HEK293 (cell line): ENCODE results near the gene PKD2L1.

Experiments
- BCL6B ChIP-seq: fragments of 450-650 bp; formaldehyde crosslinking; IDR thresholded peaks from 2 replicates; pipeline ENCODE4 v1.5.1; 2017; ENCODE audit warnings: missing biosample characterization, missing genetic modification characterization
- HOXA7 ChIP-seq: sonication (generic); formaldehyde crosslinking; IDR thresholded peaks from 2 replicates; pipeline ENCODE4 v1.8.1; 2022; ENCODE audit warnings: missing genetic modification reagents, borderline replicate concordance
- KLF16 ChIP-seq: fragments of 450-650 bp; formaldehyde crosslinking; IDR thresholded peaks from 2 replicates; pipeline ENCODE4 v1.5.1; 2017; ENCODE audit warnings: missing biosample characterization, missing genetic modification characterization
- REPIN1 ChIP-seq: fragments of 450-650 bp; formaldehyde crosslinking; IDR thresholded peaks from 2 replicates; pipeline ENCODE4 v1.5.1; 2017; ENCODE audit warnings: missing biosample characterization, missing genetic modification characterization, low read depth
- REST ChIP-seq: fragments of 450-650 bp; formaldehyde crosslinking; IDR thresholded peaks from 2 replicates; pipeline ENCODE4 v1.5.1; 2016; ENCODE audit warnings: missing biosample characterization, missing genetic modification characterization
- SCRT2 ChIP-seq: fragments of 450-650 bp; formaldehyde crosslinking; IDR thresholded peaks from 2 replicates; pipeline ENCODE4 v1.5.1; 2016; ENCODE audit warnings: missing biosample characterization, missing genetic modification characterization
- YY2 ChIP-seq: fragments of 450-650 bp; formaldehyde crosslinking; IDR thresholded peaks from 2 replicates; pipeline ENCODE4 v1.5.1; 2016; ENCODE audit warnings: missing biosample characterization, missing genetic modification characterization
- ZBTB10 ChIP-seq: fragments of 450-650 bp; formaldehyde crosslinking; IDR thresholded peaks from 2 replicates; pipeline ENCODE4 v1.5.1; 2016; ENCODE audit warnings: missing biosample characterization, missing genetic modification characterization
- ZFP3 ChIP-seq: fragments of 450-650 bp; formaldehyde crosslinking; IDR thresholded peaks from 2 replicates; pipeline ENCODE4 v1.5.1; 2016; ENCODE audit warnings: low read depth, missing biosample characterization, missing genetic modification characterization
- ZNF121 ChIP-seq: fragments of 450-650 bp; formaldehyde crosslinking; IDR thresholded peaks from 2 replicates; pipeline ENCODE4 v1.5.1; 2016; ENCODE audit warnings: missing biosample characterization, missing genetic modification characterization
- ZNF133 ChIP-seq: fragments of 450-650 bp; formaldehyde crosslinking; IDR thresholded peaks from 2 replicates; pipeline ENCODE4 v1.5.1; 2016; ENCODE audit warnings: missing biosample characterization, missing genetic modification characterization
- ZNF138 ChIP-seq: fragments of 450-650 bp; formaldehyde crosslinking; IDR thresholded peaks from 2 replicates; pipeline ENCODE4 v1.5.1; 2016; ENCODE audit warnings: missing biosample characterization, missing genetic modification characterization, borderline replicate concordance
- ZNF146 ChIP-seq: fragments of 450-650 bp; formaldehyde crosslinking; IDR thresholded peaks from 2 replicates; pipeline ENCODE4 v1.5.1; 2016; ENCODE audit warnings: missing biosample characterization, missing genetic modification characterization
- ZNF155 ChIP-seq: fragments of 450-650 bp; formaldehyde crosslinking; IDR thresholded peaks from 2 replicates; pipeline ENCODE4 v1.5.1; 2016; ENCODE audit warnings: missing biosample characterization, missing genetic modification characterization
- ZNF157 ChIP-seq: fragments of 450-650 bp; formaldehyde crosslinking; IDR thresholded peaks from 2 replicates; pipeline ENCODE4 v1.5.1; 2016; ENCODE audit warnings: missing biosample characterization, missing genetic modification characterization
- ZNF18 ChIP-seq: fragments of 450-650 bp; formaldehyde crosslinking; IDR thresholded peaks from 2 replicates; pipeline ENCODE4 v1.5.1; 2016; ENCODE audit warnings: missing biosample characterization, missing genetic modification characterization
- ZNF26 ChIP-seq: fragments of 450-650 bp; formaldehyde crosslinking; IDR thresholded peaks from 2 replicates; pipeline ENCODE4 v1.5.1; 2016; ENCODE audit warnings: missing biosample characterization, missing genetic modification characterization
- ZNF311 ChIP-seq: fragments of 450-650 bp; formaldehyde crosslinking; IDR thresholded peaks from 2 replicates; pipeline ENCODE4 v1.5.1; 2017; ENCODE audit warnings: missing biosample characterization, missing genetic modification characterization, borderline replicate concordance
- ZNF324 ChIP-seq: fragments of 450-650 bp; formaldehyde crosslinking; IDR thresholded peaks from 2 replicates; pipeline ENCODE4 v1.5.1; 2016; ENCODE audit warnings: missing biosample characterization, missing genetic modification characterization
- ZNF335 ChIP-seq: fragments of 450-650 bp; formaldehyde crosslinking; conservative IDR thresholded peaks from 2 replicates; pipeline ENCODE4 v1.5.1; 2016; ENCODE audit warnings: missing biosample characterization, missing genetic modification characterization
- ZNF350 ChIP-seq: fragments of 450-650 bp; formaldehyde crosslinking; IDR thresholded peaks from 2 replicates; pipeline ENCODE4 v1.5.0; 2017; ENCODE audit warnings: missing biosample characterization, mild to moderate bottlenecking, missing genetic modification characterization
- ZNF416 ChIP-seq: fragments of 450-650 bp; formaldehyde crosslinking; IDR thresholded peaks from 2 replicates; pipeline ENCODE4 v1.5.1; 2016; ENCODE audit warnings: missing biosample characterization, missing genetic modification characterization
- ZNF433 ChIP-seq: fragments of 450-650 bp; formaldehyde crosslinking; IDR thresholded peaks from 2 replicates; pipeline ENCODE4 v1.5.1; 2016; ENCODE audit warnings: missing biosample characterization, missing genetic modification characterization, low read depth
- ZNF510 ChIP-seq: fragments of 450-650 bp; formaldehyde crosslinking; IDR thresholded peaks from 2 replicates; pipeline ENCODE4 v1.5.1; 2018; ENCODE audit warnings: mild to moderate bottlenecking, missing genetic modification characterization, missing biosample characterization; ENCODE audit not compliant: insufficient replicate concordance
- ZNF530 ChIP-seq: fragments of 450-650 bp; formaldehyde crosslinking; IDR thresholded peaks from 2 replicates; pipeline ENCODE4 v1.5.1; 2016; ENCODE audit warnings: low read depth, missing biosample characterization, missing genetic modification characterization
- ZNF571 ChIP-seq: fragments of 450-650 bp; formaldehyde crosslinking; IDR thresholded peaks from 2 replicates; pipeline ENCODE4 v1.5.0; 2017; ENCODE audit warnings: missing biosample characterization, missing genetic modification characterization
- ZNF677 ChIP-seq: fragments of 450-650 bp; IDR thresholded peaks from 2 replicates; pipeline ENCODE4 v1.5.0; 2018; ENCODE audit warnings: missing biosample characterization, mild to moderate bottlenecking, missing genetic modification characterization, moderate library complexity
- ZNF791 ChIP-seq: fragments of 450-650 bp; formaldehyde crosslinking; IDR thresholded peaks from 2 replicates; pipeline ENCODE4 v1.5.1; 2016; ENCODE audit warnings: missing biosample characterization, missing genetic modification characterization
- ZNF830 ChIP-seq: fragments of 450-650 bp; IDR thresholded peaks from 2 replicates; pipeline ENCODE4 v1.5.0; 2018; ENCODE audit warnings: missing biosample characterization, missing genetic modification characterization, low read depth, mild to moderate bottlenecking, moderate library complexity

PKD2L1 gene

GRCh38 chr10:100286051-100287033, 43.7 kb downstream of the PKD2L1 start, which contains the start of gene BLOC1S2 (continued):
- TF ChIP-seq ZNF146 (tag by site-specific recombination) (peak; percentile 50; the same call in 1 of the 2 replicates), YY2 (tag by site-specific recombination) (peak; percentile 95), BCL6B (tag by site-specific recombination) (0 out of 2 replicates have a peak, but pooled peaks have one; percentile 10), ZNF510 (no peak), ZNF530 (tag by site-specific recombination) (no peak), KLF16 (tag by site-specific recombination) (peak; percentile 94), REST (tag by site-specific recombination) (peak; percentile 38), ZNF416 (no peak), ZNF121 (tag by site-specific recombination) (peak; percentile 69; the same call in 1 of the 2 replicates), ZNF18 (tag by site-specific recombination) (0 out of 2 replicates have a peak, but pooled peaks have one; percentile 35), ZNF138 (no peak), ZNF350 (no peak), ZFP3 (tag by site-specific recombination) (no peak), ZNF324 (tag by site-specific recombination) (peak; percentile 89), ZBTB10 (tag by site-specific recombination) (peak; percentile 98), HOXA7 (CRISPR knock-in tag) (no peak), SCRT2 (tag by site-specific recombination) (peak; percentile 86), ZNF133 (tag by site-specific recombination) (no peak), ZNF157 (tag by site-specific recombination) (no peak), REPIN1 (tag by site-specific recombination) (peak; percentile 92; the same call in 1 of the 2 replicates), ZNF433 (no peak), ZNF335 (tag by site-specific recombination) (peak; percentile 99), ZNF677 (tag by site-specific recombination) (no peak), ZNF26 (no peak), ZNF791 (tag by site-specific recombination) (no peak), ZNF571 (tag by site-specific recombination) (no peak), ZNF830 (tag by site-specific recombination) (no peak), ZNF155 (tag by site-specific recombination) (no peak), ZNF311 (tag by site-specific recombination) (no peak)
